Brain microvascular endothelial cell (primary cell): ENCODE data around the gene DIABLO.
A peak's percentile ranks its signal among the peaks of the same experiment; 100 is the strongest.

Source experiments
- DNase-seq: peaks from one replicate; pipeline ENCODE4 v3.0.0-alpha.2; 2020
- H3K27ac ChIP-seq: fragments of 250-450 bp; sonication (Bioruptor Pico); 2 replicates; pipeline ENCODE4 v1.5.1; 2020; ENCODE audit warnings: mild to moderate bottlenecking, moderate library complexity
- H3K27me3 ChIP-seq: fragments of 250-450 bp; sonication (Bioruptor Pico); replicated peaks from 2 replicates; pipeline ENCODE4 v1.5.1; 2020; ENCODE audit warnings: mild to moderate bottlenecking
- H3K36me3 ChIP-seq: fragments of 250-450 bp; sonication (Bioruptor Pico); replicated peaks from 2 replicates; pipeline ENCODE4 v1.5.1; 2020; ENCODE audit warnings: mild to moderate bottlenecking
- H3K4me3 ChIP-seq: 2 replicates; pipeline ENCODE4 v1.5.1; 2011; ENCODE audit warnings: low read depth, mild to moderate bottlenecking, control low read depth, low read length, moderate library complexity
- in situ Hi-C: cut with HindIII; loops from 2 replicates; pipeline ENCODE4 v1.10.0; 2017; ENCODE audit warnings: low sequenced_read_pairs, low pct_ligation_motif_present
- TF ChIP-seq, protein P1 (sequence below): IDR thresholded peaks from 2 replicates; pipeline ENCODE4 v1.5.1; 2011; ENCODE audit warnings: low read depth, mild to moderate bottlenecking, moderate library complexity, low read length, control low read depth, inconsistent platforms; ENCODE audit errors: missing control alignments

The DIABLO gene

DNA sequence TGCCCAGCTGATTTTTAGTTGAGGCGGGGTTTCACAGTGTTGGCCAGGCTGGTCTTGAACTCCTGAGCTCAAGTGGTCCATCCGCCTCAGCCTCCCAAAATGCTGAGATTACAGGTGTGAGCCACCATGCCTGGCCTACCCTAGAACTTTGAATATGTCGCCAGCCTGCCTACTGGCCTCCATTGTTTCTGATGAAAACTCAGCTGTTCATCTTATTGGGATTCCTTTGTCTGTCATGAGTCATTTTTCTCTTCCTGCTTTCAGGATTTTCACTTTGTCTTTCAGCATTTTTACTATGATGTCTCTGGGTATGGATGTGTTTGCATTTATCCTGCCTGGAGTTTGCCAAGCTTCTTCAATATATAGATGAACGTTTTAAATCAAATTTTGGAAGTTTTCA, 30.4 kb downstream of the DIABLO start:
- H3K27me3 ChIP-seq = no peaks in the 10 kb centered on the region
- H3K4me3 ChIP-seq = no peak overlapping the region
- no peaks in the 10 kb centered on the region for H3K36me3 ChIP-seq
- TF ChIP-seq, protein P1, sequence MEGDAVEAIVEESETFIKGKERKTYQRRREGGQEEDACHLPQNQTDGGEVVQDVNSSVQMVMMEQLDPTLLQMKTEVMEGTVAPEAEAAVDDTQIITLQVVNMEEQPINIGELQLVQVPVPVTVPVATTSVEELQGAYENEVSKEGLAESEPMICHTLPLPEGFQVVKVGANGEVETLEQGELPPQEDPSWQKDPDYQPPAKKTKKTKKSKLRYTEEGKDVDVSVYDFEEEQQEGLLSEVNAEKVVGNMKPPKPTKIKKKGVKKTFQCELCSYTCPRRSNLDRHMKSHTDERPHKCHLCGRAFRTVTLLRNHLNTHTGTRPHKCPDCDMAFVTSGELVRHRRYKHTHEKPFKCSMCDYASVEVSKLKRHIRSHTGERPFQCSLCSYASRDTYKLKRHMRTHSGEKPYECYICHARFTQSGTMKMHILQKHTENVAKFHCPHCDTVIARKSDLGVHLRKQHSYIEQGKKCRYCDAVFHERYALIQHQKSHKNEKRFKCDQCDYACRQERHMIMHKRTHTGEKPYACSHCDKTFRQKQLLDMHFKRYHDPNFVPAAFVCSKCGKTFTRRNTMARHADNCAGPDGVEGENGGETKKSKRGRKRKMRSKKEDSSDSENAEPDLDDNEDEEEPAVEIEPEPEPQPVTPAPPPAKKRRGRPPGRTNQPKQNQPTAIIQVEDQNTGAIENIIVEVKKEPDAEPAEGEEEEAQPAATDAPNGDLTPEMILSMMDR = no peak
- in situ Hi-C loops = no loop called here
- no peak for DNase-seq
- no peak overlapping the region for H3K27ac ChIP-seq

DNA sequence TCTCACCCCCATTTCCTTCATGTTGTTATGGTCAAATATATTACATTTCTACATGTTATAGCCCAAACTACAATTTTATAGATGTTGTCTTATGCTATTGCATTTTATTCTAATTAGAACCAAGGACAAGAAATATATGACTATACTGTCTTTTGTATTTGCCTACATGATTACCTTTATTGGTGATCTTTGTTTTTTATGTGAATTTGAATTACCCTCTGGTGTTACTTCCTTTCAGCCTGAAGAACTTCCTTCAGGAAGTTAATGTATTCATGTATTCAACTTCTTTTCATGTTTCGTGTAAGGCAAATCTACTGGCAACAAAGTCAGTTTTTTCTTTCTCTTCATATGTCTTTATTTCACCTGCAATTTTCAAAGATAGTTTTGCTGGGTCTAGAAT, 31.0 kb downstream of the DIABLO start:
- DNase-seq = no peak
- no peak overlapping the region for H3K4me3 ChIP-seq
- in situ Hi-C loops = no loop called here
- no peak overlapping the region for H3K27ac ChIP-seq
- TF ChIP-seq, protein P1 = no peak
- H3K36me3 ChIP-seq = no peaks in the 10 kb centered on the region
- no peaks in the 10 kb centered on the region for H3K27me3 ChIP-seq

DNA sequence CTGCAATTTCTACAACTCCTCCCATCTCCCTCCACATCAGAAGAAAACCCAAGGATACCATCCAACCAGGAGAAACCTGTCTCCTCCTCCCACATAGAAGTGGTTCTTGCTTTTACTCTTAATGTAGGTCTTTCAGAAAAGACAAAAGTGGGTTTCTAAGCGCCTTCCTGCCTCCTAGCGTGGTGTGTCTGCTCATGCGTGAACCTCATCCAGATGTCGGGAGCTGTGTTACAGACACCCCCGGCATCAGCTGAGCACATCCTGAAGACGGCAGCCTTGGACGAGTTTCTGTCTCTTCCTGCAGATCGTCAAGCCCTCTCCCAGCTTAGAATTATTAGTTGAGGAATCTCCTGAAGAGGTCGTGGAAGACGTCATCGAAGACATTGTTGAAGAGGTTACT, 33.4 kb downstream of the DIABLO start:
- no peaks in the 10 kb centered on the region for H3K36me3 ChIP-seq
- TF ChIP-seq, protein P1 = no peak
- in situ Hi-C loops = no loop called here
- no peak overlapping the region for H3K27ac ChIP-seq
- no peaks in the 10 kb centered on the region for H3K27me3 ChIP-seq
- no peak for DNase-seq
- H3K4me3 ChIP-seq = no peak overlapping the region

DNA sequence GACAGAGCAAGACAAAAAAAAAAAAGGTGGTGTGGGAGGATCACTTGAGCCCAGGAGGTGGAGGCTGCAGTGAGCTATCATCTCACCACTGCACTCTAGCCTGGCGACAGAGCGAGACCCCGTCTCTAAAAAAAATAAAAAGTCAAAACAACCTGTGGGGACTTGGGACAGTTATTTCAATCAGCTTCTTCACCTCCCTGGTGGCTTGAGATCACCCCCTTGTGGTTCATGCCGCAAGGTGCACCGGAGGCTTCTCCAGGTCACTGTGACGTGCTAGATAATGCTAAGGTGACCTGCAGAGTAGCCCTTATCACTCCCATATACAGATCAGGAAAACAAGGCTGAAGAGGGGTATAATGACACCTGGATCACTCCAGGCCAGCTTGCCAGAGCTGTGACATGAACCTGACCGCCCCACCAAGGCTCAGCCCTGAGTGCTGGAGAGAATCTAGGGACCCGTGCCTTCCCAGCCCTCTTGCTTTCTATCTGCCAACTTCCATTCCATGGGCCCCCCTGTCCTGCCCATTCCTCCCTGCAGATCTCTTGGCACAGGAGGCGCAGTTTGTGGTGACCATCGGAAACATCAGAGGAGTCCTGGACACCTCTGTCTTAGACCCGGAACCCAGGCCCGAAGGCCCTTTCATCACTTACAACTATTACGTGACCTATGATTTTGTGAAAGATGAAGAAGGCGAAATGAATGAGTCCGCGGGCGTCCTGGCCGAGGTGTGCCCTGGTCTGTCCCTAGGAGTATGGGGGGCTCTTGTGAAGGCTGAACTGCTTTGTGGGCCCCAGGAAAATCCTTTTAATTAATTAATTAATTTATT, 34.8 kb downstream of the DIABLO start:
- Histone ChIP-seq H3K27ac (no peak overlapping the region), H3K36me3 (no peaks in the 10 kb centered on the region), H3K4me3 (no peak overlapping the region), H3K27me3 (no peaks in the 10 kb centered on the region)
- TF ChIP-seq, protein P1 = peak; percentile 91
- in situ Hi-C loops = no loop called here
- peak; percentile 62 for DNase-seq

DNA sequence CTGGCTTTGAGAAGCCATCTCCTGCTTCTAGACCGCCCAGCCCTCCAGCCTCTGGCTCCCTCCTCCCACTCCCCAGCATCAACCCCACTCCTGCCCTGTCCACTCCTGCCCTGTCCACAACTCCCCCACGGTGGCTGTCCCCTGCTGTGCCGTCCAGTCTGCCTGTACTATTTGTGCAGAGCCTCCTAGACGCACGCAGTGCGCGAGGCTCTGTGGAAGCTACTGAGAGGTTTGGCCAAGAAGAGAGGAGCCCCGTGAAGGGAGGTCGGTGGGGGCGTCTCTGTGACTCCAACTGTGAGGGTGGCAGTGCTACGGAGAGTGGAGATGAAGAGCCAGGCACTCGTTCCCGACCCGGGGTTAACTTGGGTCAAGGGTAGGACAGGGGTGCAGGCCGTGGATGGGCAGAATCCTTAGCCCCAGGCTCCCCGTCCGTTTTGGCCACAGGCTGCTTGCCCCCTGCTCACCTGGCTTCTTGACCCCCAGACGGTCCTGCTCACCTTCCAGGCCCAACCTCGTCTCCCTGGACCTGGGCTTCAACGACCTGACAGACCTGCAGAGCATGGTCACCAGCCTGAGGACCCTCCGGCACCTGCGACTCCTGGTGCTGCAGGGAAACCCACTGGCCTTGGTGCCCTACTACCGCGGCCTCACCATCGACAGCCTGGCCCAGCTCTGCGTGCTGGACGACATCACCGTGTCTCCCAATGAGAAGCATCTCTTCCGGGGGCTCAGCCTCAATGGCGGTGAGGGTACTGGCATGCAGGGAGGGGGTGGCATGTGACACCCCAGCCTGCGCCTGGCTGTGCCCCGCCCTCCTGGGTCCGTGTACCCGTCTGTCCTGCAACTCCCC, 36.0 kb downstream of the DIABLO start:
- TF ChIP-seq, protein P1 = no peak
- in situ Hi-C loops = no loop called here
- Histone ChIP-seq H3K36me3 (no peaks in the 10 kb centered on the region), H3K27me3 (no peaks in the 10 kb centered on the region), H3K4me3 (no peak overlapping the region), H3K27ac (no peak overlapping the region)
- no peak for DNase-seq
